NCI-H524 treated with DMSO at 0.1 percent for 48 hours (cell line): ENCODE measurements around the gene CCNY.
A peak's percentile ranks its signal among the peaks of the same experiment; 100 is the strongest.
"Not testable (repeated sequence)": the region's sequence is repeated elsewhere in the genome, so short reads cannot be mapped to it uniquely, and the experiment has no call there.

ENCODE experiments used
- DNase-seq: peaks from one replicate; lab custom pipeline; 2025; lab: John Stamatoyannopoulos, UW

Gene CCNY

DNA sequence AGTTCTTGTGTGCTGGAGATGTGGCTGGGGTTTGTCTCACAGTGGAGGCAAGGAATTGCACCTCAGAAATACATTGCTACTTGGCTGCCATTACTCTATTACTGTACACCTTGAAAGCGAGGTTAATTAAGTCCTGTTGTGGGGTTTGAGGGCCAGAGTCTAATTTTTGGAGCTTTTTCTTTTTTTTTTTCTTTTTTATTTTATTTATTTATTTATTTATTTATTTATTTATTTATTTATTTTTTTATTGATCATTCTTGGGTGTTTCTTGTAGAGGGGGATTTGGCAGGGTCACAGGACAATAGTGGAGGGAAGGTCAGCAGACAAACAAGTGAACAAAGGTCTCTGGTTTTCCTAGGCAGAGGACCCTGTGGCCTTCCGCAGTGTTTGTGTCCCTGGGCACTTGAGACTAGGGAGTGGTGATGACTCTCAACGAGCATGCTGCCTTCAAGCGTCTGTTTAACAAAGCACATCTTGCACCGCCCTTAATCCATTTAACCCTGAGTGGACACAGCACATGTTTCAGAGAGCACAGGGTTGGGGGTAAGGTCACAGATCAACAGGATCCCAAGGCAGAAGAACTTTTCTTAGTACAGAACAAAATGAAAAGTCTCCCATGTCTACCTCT, 69.8 kb downstream of the CCNY start:
- not testable (repeated sequence) for DNase-seq

DNA sequence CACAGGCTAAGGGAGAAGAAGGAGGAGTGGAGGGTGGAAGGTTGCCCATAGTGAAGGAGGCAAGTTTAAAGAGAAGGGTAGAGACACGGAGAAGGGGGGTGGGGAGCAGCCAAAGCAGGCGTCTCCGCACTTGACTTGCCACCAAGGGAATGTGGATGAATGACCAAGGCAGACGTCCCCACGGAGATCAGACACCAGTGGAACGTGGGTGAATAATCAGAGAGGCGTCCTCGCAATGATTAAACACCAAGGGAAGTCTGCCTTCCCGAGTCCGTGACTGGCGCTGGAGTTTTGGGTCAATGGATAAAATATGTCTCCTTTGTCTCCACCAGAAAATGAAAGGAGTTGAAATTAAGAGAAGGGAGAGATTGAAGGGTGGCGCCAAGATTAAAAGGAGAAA, 71.4 kb downstream of the CCNY start:
- DNase-seq = not testable (repeated sequence)

DNA sequence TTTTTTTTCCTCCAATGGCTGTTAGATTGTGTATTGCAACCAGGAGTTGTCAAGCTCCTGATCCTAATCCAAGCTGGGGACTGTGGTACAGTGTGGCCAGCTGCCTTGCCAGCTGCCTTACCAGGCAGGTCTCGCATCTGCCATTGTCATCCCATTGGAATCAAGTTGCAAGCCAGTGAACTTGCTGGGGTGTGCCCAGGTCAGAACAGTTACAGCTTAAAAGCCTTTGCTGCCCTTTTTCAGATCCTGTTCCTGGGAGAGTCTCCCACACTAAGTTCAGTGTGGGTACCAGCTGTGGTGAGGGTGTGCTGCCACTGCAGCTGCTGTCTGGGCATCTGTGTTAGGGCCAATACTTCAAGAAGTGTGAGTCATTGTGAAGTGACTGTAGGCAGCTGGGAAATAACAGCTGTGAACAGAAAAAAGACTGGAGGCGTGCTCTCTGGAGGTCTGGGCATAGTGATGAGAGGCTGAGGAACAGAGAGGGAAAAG, 72.8 kb downstream of the CCNY start:
- peak; percentile 67 for DNase-seq

DNA sequence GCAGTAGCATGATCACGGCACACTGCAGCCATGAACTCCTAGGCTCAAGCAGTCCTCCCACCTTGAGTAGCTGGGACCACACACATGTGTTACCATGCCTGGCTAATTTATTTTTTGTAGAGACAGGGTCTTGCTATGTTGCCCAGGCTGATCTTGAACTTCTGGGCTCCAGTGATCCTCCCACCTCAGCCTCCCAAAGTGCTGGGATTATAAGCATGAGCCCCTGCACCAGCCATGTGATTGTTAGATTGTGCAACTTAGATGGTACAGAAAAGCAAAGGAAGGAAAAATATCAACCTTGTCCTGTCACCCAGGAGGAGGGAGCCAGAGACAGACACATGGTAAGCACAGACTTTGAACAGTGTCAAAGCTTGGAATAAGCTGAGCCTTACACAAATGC, 73.5 kb downstream of the CCNY start:
- DNase-seq = no peak

DNA sequence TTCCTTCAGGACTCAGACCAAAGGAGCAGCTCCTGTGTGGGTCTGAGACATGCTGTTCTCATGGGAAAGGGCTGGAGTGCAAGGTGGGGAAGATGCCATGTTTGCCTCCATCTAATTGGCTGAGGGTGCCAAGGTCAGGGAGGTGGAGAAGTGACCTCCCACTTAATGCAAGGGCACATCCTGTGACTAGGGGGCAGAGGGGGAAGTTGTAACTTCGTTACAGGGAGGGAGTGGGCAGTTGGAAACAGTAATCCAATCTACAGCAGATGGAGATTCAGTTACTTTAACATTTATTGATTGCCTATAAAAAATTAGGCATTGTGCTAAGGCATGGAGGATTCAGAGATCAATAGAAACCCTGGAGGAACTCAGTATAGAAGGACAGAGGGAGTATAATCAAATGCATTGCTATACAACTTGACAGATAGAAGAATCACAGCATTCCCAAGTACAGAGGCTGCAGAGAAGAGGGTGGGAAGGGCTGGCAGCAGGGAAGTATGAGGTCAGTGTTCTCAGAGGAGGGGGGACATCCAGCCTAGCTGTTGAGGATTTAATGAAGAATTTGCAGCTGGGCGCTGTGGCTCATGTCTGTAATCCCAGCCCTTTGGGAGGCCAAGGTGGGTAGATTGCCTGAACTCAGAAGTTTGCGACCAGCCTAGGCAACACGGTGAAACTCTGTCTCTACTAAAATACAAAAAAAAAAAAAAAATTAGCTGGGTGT, 75.9 kb downstream of the CCNY start:
- no peak for DNase-seq

DNA sequence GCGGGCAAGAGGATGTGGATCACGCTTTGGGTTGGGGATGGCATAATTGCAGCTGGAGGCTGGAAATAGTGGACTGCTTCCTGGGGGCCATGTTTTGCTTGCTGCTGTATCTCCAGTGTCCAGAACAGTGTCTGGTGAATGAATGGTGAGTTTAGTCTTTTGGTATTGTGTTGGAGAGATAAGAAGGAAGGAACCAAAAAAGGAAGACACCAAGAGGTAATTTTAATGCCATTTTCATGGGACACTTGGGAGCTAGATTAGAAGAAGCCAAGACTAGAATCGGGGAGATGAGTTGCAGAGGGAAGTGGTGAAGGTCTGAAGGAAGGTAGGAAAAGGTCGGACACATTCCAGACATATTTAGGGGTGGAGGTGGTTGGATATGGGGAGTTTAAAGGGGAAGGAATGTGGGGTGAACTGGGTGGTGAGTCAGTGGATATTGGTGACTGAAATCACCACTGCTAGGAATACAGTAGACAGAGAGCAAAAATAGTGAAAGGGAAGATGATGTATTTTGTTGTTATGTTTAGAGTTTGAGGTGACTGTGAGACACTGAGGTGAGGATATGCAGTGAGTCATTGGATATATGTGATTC, 76.7 kb downstream of the CCNY start:
- no peak for DNase-seq

DNA sequence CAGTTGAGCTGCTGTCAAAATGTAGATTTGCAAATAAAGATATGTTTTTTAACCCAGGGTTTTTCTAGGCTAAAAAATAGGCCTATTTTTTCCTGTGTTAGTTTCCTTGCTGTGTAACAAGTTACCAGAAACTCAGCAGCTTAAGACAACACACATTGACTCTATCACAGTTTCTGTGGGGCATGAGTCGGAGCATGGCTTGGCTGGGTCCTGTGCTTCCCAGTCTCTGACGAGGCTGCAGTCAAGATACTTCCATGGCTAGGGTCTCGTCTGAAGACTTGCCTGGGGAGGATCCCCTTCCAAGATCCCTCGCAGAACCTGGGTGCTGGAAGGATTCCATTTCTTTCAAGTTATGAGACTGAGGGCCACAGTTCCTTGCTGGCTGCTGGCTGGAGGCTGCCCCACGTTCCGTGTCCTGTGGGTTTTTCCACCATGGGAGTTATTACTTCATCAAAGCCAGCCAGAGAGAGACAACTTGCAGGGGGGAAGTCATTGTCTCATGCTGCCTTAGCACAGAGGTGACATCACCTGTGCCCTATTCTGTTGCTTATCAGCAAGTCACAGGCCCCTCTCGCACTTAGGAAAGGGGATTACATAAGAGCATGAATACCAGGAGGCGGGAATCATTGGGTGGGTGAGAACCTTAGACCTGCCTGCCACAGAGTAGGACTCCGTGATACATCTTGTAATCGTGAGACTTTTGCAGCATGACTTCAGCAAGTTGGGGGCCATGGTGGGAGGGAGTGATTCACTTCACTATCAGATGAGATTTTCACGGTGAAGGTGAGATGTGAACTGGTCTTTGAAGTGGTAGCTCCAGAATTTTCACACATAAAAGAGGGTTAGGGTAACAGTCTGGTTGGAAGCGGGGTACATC, 77.9 kb downstream of the CCNY start:
- DNase-seq = no peak

DNA sequence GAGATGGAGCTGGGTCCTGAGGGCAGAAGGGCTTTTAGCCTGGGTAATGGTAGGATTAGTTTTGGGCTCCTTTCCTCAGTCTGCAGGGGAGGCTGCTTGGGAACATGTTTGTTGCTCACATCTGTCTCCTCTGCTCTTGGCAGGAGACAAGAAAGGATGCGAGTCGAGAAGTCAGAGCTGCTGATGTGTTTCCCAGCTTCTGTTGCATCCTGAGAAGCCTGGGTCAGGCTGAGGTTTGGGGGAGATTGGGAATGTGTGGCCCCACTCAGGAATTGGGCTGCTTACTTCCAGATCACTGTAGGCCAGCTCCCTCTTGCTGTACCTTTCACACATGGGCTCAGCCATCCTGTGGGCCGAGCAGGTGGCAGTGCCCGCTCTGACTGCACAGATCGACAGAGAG, 79.2 kb downstream of the CCNY start:
- DNase-seq = no peak

DNA sequence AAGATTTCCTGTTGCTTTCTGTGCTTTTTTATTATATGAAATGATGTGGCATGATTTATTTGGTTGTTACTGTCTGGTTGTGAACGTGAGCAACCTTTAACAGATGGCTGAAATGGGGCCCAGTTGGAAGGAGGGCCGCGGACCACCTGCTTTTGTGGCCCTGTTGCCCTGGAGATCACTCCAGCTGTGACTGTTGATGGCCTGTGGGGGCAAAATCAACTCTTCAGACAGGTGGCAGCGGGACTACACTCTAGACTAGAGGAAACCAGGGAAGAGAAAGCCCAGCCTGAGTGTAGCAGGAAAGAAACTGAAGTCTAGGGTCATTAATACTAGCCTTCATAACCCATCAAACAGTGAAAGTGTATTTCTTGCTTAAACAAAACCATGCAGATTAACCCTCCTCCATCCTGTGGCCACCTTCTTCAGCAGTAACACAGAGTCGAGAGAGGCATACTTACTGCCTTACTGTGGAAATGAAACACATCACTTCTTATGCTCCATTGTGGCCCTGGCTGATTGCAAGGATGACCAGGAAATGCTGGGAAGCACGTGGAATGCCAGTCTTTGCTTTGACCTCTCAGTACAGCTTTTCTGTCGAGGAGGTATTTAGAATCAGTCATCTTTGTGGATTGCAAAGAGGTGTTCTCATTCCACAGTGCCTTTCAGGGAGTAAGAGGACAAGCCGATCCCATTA, 80.5 kb downstream of the CCNY start:
- peak; percentile 31 for DNase-seq

DNA sequence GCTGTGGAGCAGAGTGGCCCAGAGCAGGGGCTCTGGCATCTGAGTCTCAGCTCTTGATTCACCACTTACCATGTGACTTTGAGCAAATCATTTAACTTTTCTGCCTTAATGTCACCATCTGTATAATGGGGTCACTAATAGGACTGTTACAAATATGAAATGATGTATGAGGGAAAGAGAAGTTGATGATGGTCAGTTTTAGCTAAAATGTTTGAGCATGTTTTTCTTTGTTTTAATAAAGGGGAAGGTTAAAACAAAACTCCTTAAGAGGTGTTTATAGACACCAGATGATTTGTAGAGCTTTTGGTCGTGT, 81.0 kb downstream of the CCNY start:
- no peak for DNase-seq

DNA sequence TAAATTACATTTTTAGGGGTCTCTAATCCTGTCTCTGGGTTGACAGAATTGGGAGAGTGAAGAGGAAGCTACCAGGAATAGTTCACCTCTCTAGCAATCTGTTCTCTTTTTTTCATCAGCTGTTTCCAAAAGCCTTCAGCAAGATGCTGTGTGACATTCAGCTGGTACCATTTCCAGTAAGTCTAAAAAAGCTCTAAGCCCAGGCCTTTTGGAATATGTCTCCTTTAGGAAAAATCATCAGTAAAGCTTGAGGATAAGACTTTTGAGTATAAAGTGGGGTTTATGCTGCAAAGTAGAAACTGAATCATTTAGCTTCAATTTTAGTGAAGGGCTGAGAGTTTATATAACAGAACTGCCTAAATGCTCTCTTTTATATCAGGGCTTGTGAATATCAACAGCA, 81.5 kb downstream of the CCNY start:
- DNase-seq = peak; percentile 51

DNA sequence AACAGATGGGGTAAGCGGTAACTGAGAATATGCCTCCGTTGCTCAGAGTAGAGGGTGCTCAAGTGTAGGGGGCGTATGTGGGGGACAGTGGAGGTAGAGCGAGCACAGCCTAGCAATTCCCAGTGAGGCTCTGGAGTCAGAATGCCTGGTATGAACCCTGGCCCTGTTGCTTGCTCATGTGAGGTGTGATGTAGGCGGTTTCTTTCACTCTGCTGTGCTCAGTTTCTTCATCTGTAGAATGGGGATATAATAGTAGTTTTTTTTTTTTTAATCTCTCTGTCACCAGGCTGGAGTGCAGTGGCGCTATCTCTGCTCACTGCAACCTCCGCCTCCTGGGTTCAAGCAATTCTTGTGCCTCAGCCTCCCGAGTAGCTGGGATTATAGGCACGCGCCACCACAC, 82.3 kb downstream of the CCNY start:
- not testable (repeated sequence) for DNase-seq

DNA sequence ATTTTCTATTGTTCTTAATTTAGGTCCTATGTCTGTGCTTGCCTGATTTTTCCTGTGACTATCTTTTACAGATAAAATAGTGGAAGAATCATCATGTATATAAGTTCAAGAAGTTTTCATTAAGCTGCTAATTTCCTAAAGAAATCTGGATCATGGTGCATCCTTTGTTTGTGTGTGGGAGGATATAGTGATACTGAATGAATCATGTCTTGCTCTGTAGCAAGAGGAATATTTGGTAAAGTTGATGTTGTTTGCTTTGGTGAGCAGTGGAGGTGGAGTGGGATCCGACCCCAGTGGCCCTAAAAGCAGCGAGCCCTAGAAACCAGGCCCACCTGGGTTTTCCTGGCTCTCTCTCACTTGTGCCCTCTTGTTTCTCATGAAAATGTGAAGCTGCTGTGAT, 83.7 kb downstream of the CCNY start:
- DNase-seq = no peak

DNA sequence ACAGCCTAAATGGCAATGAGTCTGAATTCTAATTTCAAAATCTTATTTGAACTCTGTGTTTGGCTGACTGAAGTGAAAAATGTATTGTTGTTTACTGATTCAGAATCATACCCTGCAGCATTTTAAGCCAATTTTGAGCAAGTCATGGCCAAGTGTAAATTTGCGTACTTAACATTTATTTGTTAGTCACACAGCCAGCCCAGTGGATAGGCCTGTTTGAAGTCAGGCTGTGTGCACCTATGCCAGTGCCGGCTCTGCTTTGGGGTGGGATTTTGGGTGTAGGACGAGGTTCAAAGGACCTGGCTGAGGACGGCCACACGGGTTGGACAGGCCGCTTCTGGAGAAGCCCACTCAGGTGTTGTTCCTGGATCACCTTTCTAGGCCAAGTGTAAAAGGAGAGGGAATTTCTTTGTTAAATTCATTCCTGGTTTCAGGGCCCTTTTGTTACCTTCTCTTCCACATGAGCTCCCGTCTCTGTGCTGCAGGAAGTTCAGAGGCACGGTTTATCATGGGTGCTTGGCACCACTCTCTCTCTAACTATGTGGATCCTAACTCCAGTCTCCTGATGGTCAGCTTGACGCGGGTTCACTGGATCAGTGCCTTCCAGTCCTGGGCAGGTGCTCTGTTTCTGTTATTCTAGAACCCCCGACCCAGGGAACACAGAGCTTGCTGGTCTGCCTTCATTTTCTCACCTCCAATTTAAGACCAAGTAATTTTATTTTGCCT, 84.7 kb downstream of the CCNY start:
- DNase-seq = no peak

DNA sequence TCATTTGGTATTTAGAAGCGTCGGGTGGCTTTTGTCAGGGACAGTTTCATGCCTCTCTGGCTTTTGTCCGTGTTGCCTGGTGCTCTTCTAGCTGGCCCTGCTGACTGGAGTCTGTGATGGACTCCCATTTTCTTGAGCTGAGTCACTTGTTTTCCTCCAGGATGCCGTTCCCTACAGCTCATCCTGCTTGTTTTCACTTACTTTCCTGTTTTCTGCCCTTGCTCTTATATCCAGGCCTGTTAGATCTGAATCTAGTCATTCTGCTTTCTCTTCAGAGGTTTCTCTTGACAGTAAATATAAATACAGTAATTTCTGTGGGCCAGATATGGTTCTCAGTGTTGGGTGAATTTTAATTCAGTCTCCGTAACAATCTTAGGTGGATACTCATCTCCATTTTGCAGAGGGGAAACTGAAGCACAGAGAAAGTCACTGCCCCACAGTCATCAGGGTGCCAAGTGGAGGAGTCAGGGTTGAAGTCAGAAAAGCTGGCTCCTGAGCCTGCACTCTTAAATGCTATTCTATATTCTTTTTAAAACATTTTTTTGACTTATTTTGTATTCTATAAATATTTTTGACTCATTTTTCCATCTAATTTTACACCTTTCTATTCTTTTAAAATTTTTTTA, 85.4 kb downstream of the CCNY start:
- DNase-seq = no peak

DNA sequence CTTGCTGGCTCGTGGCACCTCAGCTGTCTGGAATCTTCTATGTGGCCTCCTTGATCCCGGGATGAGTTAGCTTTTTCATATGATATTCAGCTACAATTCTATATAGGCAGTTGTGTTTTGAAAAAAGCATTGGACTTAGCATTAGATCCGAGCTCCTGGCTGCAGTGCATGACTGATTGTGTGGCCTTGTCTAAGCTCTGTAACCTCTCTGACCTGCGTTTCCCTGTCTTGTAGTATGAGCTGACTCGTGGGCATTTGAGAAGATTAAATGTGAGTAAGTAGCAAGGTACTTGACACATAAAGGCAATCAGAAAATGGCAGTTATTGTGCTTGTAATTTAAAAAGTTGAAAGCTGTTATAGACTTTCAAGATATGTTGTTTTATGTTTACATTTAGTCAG, 85.9 kb downstream of the CCNY start:
- DNase-seq = no peak

DNA sequence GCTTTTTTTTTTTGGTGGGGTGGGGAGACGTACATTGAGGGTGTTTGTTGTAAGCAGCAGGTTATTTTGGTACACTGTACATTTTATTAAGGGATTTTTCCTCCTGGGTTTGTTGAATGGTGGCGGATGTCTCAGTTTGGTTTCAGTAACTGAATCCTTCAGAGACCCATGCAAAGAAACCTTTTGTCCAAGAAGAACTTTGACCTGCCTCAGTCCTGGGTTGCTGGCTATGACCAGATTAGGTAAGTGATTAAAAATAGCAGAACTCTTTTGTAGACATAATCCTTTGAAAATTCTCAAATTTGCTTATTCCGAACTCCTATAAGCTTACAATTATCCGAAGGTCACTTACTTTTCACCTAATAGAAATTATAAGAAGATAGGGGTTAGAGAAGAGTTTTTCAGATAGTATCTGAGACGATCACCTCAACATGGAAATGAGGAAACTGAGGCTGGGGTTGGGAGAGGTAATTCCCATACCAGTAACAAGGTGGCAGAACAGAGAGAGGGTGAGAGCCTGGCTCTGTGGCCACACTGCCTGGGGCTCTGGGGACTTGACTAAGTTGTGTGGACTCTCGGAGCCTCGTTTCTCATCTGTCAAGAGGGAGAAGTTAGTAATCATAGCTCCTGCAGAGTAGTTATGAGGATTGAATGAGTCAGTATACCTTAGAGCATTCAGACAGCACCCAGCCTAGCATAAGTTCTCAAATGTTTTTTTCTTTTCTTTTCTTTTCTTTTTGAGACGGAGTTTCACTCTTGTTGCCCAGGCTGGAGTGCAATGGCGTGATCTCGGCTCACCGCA, 87.4 kb downstream of the CCNY start:
- DNase-seq = no peak

DNA sequence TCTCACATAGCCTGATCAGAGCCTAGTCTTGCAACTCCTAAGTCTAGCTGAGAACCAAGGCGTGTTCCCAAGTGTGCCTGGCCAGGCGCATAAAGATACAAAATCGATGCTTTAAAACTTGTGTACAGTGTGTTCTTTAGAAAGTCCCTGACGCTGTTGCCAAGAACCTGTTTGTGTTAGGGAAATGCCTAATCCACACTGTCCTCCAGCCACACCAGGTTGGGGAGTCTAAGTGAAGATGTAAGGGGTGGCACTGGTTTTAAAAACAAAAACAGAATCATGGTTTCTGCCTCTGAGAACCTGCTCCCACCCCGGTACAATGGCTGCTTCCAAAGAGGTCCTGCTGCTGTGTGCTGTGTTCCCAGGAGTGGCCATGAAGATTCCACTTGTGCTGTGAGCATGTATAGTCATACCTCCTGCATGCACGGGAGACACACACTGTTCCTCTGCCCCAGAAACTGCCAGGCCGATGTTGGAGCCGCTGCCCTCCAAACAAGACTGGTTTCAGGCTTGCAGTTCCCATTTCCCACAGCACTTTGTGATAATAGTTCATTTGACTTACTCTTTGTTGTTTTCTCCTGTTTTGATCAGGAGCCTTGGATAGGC, 88.5 kb downstream of the CCNY start:
- no peak for DNase-seq

DNA sequence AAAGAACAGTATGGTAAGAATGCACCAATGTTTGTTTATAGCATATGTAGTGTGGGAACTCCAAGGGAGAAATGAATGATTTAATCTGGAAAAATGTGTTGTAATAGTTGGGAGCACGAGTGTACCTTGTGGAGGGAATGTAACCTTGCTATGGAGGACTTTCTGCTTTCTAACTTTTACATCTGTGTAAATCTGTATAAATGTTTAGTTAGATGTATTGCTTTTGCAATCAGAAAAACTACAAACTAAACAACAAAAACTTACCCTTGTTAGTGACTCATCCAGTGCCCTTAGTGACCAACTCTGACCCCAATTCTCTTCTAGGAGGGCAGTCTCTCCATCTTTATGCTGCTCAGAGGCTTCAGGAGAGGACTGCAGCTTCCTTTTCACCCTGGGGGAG, 89.3 kb downstream of the CCNY start:
- no peak for DNase-seq

DNA sequence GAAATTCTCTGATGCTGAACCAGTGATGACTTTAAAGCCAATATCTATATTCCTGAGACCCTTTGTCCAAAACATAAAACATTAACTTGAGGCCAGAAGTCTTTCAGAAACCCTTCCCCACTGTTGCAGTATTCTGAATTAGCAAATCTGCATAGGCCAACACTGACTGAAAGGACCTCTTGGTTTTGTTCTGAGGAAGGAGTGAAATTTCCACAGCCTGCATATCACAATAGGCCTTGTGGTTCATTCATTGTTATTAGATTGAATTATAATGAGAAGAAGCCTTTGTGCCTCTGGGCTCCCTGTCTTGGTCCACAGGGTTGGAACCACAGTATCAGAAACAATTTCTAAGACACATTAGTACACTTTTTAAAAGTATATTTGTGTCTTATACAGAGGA, 90.3 kb downstream of the CCNY start:
- no peak for DNase-seq
